GM19351 (cell line): ENCODE measurements around the gene SLC1A1.

Source experiments
- ATAC-seq: cut with Tn5 transposase; IDR thresholded peaks from one replicate; pipeline ENCODE4 v1.9.1; 2021; ENCODE audit warnings: mild to moderate bottlenecking, moderate library complexity; ENCODE audit not compliant: unreplicated experiment

SLC1A1 gene

GRCh38 chr9:4489919-4490704, at the start of gene SLC1A1:
Gene SLC1A1, plus strand, starts transcription at chr9:4490468. Its CDS starts 212 bp downstream, at chr9:4490680.
- peak; percentile 65 for ATAC-seq

- ATAC-seq: no peak
These were observed 47.5 kb upstream of the SLC1A1 start for GRCh38 chr9:4442806-4443205.

- no peak for ATAC-seq
These were observed 46.8 kb upstream of the SLC1A1 start for GRCh38 chr9:4443439-4443838.

- ATAC-seq: no peak
These were observed 28.8 kb upstream of the SLC1A1 start for GRCh38 chr9:4461437-4461836.

GRCh38 chr9:4463824-4464223, 26.4 kb upstream of the SLC1A1 start:
- no peak for ATAC-seq

GRCh38 chr9:4464911-4465513, 25.3 kb upstream of the SLC1A1 start:
- ATAC-seq: peak; percentile 93

- ATAC-seq: no peak
These were observed 24.4 kb upstream of the SLC1A1 start for GRCh38 chr9:4465910-4466309.

GRCh38 chr9:4475301-4475700, 15.0 kb upstream of the SLC1A1 start:
- ATAC-seq: no peak

- ATAC-seq: no peak
These were observed 4.1 kb upstream of the SLC1A1 start for GRCh38 chr9:4486176-4486575.

GRCh38 chr9:4489562-4489918, 728 bp upstream of the SLC1A1 start:
- no peak for ATAC-seq

GRCh38 chr9:4490705-4491625, 697 bp downstream of the SLC1A1 start:
- ATAC-seq: peak; percentile 25

- no peak for ATAC-seq
These were observed 1.3 kb downstream of the SLC1A1 start for GRCh38 chr9:4491626-4491975.

- ATAC-seq: no peak
These were observed 4.1 kb downstream of the SLC1A1 start for GRCh38 chr9:4494332-4494731.

- no peak for ATAC-seq
These were observed 4.5 kb downstream of the SLC1A1 start for GRCh38 chr9:4494806-4495205.

GRCh38 chr9:4495537-4495936, 5.3 kb downstream of the SLC1A1 start:
- no peak for ATAC-seq

GRCh38 chr9:4496497-4496896, 6.2 kb downstream of the SLC1A1 start:
- ATAC-seq: no peak

GRCh38 chr9:4497395-4497794, 7.1 kb downstream of the SLC1A1 start:
- ATAC-seq: no peak

- no peak for ATAC-seq
These were observed 7.6 kb downstream of the SLC1A1 start for GRCh38 chr9:4497855-4498254.

- ATAC-seq: no peak
These were observed 9.6 kb downstream of the SLC1A1 start for GRCh38 chr9:4499917-4500316.

- ATAC-seq: no peak
These were observed 10.9 kb downstream of the SLC1A1 start for GRCh38 chr9:4501147-4501507.

- no peak for ATAC-seq
These were observed 12.2 kb downstream of the SLC1A1 start for GRCh38 chr9:4502444-4502843.

GRCh38 chr9:4503103-4503502, 12.8 kb downstream of the SLC1A1 start:
- no peak for ATAC-seq
